Activated naive CD4-positive, alpha-beta T cell (primary cell): ENCODE results near the gene NACAD.

Experiments
- DNase-seq, 4 experiments: peaks; one replicate each; lab custom pipeline; 2025; lab: John Stamatoyannopoulos, UW

The NACAD gene

GRCh38 chr7:45088146-45088701, 545 bp downstream of the NACAD start:
- DNase-seq, result no peak

- DNase-seq, result no peak
Measured at GRCh38 chr7:45087301-45088145, 1.2 kb downstream of the NACAD start.

DNA sequence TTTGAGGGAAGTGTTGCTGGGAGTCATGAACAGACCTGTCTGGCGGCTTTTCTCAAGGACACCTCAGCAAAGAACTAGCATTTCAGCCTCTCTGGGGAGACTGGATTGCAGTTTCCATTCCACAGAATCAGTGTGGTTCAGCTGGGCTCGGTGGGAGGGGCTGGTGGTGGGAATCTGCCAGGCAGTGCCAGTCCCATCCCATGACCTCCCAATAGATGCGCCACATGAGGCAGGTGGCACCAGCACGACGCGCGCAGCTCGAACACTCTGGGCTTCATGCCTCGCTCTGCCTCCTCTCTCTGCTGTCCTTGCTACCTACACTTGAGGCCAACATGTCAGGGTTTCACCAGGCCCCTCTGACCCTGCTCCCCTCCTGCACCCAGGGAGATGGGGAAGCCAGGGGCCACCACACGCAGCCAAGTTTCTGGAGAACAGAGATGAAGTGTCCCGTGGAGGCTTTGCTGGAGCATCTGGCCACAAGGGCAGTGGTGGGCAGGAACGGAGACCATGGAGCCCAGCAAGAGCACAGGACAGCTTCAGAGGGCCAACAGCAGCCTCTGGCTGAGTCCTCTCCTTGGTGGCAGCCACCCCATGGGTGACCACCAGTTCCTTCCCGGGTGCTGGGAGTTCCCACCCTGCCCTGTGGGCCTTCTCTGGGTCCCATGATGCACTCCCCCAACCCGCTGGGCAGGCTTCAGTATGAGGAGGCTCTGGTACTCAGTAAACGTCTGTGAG, 2.3 kb downstream of the NACAD start:
- no peak for DNase-seq

DNA sequence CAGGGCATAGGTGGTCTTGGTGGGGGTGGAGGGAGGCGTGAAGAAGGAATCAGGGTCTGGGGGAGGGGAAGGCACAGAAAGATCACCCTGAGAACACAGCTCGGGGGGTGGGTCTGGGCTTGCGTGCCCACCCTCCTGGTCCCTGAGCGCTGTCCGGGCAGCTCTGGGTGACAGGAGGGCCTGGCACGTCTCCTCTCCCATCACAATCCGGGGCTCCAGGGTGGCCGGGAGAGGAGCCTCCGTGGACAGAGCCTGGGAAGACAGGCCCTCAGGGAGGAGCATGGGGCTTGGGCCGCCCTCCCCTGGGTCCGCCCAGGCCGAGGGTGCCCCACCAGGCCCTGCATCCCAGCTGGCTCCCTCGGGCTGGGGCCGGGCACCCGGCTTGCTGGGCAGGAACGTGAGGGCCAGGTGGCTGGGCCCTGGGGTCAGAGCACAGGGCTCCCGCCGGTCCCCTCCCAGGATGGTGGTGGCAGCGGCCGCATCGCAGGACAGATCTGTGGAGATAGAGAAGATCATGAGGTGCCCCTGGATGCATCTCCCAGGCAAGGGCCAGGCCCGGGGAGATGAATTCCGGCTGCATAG, 3.1 kb downstream of the NACAD start:
- no peak for DNase-seq

- DNase-seq, result no peak
Measured at GRCh38 chr7:45084901-45085618, 3.7 kb downstream of the NACAD start.

DNA sequence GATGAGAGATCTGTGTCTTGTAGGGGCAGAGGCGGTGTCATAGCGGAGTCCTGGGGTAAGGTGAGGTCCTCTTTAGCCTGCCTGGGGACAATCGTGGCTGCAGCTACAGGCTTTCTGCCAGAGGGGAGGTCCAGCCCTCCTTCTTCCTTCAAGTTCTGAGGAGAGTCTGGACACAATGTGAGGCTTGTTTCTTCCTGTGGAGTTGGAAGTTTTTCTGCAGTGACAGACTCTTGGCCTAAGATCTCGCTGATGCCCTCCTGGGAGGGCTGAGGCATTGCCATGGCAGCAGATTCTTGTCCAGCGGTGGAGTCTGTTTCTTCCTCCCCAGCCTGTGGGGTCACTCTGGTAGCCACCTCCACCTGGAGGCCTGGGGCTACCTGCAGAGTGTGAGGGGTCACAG, 4.4 kb downstream of the NACAD start:
- DNase-seq, result no peak

- no peak for DNase-seq
Measured at GRCh38 chr7:45082831-45083331, 5.9 kb downstream of the NACAD start.

- no peak for DNase-seq
Measured at GRCh38 chr7:45082031-45082830, 6.5 kb downstream of the NACAD start.

- no peak for DNase-seq
Measured at GRCh38 chr7:45081670-45081974, 7.1 kb downstream of the NACAD start.

DNA sequence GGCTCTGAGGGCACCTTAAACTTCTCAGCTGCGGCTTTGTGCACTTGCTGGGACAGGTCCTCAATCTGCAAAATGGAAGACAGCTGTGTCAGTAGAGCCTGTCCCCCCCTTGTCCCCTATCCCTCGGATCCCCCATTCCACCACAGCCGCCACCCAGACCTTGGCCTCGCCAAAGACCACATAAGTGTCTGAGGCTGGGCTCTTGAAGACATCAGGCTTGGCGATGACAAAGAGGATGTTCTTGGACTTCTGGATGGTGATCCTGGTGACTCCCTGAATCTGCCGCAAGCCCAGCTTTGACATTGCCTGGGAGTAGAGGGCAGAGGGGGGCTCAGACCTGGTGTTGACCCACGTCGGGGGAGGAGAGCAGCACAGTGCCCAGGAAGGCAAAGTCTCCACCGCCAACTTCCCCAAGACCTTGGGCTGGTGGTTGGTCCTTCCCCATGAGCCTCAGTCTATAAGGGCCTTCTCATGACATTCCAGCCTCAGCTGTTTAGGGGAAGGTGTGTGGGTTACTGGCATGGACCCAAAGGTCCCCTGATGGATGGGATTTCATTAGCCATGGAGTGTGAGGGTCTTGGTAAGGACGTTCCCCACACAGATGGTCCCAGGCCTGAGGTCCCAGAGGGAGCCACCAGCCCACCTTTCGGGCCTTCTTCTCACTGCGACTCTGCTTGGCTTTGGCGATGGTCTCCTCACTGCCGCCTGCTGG, 7.7 kb downstream of the NACAD start:
- DNase-seq, result no peak

DNA sequence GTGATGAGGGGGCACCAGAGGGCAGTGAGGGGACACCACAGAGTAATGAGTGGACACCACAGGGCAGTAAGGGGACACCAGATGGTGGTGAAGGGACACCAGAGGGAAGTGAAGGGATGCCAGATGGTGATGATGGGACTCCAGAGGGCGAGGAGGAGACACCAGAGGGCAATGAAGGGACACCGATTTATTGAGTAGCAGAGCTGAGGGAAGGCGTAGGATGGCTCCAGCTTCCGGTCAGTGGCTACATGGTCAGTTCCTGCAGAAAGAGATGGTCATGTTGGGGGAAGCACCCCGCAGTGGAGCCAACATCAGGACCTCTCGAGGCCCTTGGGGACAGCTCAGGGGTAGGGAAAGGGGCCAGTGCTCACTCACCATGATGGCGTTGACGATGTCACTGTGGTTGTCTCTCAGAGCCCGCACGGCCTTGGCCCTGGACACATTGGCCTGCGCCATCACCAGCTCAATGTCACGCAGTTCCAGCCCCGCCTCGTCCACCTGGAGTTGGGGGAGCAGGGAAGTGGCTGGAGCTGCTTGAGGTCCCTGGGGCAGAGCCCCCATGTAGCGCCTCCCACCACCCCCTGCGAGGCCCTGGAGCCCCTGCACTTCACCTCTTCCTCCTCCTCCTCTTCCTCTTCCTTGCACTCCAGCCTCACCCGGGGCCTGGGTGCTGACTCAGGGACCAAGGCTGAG, 8.4 kb downstream of the NACAD start:
- DNase-seq, result no peak

DNA sequence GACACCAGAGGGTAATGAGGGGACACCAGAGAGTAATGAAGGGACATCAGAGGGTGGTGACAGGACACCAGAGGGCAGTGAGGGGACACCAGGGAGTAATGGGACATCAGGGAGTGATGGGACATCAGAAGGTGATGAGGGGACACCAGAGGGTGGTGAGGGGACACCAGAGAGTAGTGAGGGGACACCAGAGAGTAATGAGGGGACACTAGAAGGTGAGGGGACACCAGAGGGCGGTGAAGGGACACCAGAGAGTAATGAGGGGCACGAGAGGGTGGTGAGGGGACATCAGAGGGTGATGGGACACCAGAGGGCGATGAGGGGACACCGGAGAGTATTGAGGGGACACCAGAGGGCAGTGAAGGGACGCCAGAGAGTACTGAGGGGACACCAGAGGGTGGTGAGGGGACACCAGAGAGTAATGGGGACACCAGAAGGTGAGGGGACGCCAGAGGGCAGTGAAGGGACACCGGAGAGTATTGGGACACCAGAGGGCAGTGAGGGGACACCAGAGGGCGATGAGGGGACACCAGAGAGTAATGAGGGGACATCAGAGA, 10.6 kb downstream of the NACAD start:
- no peak for DNase-seq

- no peak for DNase-seq
Measured at GRCh38 chr7:45077579-45077978, 11.2 kb downstream of the NACAD start.

DNA sequence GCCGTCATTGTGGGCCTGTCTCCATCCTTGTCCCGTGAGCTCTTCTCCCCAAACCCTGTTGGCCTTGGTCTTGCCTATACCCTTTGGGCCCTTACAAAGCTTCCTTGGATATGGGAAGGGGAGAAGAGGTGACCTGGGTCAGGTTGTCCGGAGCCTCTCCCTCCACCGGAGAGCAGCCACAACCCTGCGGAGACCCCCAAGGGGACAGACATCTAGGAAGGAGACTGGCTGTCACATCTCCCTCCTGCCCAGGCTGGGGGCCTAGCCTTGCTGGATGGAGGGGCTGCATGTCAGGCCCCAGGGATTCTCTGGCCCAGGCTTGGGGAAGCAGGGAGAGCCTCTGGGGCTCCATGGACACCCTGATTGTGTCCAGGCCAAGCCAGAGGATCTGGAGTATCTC, 11.8 kb downstream of the NACAD start:
- DNase-seq, result no peak

DNA sequence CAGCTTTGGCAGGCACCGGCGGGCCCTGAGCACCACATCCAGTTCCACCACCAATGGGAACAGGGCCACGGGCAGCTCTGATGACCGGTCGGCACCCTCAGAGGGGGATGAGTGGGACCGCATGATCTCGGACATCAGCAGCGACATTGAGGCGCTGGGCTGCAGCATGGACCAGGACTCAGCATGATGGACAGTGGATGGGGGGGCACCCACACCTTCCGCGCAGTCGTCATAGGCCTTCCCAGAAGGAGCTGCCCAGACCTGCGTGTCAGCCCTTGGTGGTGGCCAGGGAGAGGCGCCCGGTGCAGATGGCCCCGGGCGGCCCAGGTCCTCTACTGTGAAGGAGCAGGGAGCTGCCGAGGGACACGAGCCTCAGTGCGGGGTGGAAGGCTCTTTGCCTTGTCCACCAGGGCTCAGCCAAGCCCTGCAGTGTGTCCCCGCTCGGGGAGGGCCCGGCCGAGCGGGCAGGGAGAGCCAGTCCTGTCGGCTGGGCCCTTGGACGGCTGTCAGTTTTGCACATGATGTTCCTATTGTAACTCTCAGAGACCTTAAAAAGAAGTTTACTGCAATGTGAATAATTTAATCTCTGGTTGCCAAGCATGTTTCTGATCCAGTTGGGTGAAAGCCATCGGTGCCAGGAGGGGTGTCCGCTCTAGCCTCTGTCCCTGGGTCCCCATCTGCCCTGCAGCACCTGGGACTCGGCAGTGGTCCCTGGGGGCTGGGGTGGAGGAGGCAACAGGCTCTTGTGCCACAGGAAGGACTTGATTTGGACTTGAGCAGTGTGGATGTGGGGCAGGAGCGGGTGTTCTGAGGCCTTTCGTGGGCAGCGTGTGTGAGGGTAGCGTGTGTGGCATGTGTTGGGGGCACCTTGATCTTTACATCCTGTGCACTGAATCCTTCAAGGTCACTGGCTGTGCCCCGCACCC, 12.6 kb downstream of the NACAD start:
- no peak for DNase-seq

DNA sequence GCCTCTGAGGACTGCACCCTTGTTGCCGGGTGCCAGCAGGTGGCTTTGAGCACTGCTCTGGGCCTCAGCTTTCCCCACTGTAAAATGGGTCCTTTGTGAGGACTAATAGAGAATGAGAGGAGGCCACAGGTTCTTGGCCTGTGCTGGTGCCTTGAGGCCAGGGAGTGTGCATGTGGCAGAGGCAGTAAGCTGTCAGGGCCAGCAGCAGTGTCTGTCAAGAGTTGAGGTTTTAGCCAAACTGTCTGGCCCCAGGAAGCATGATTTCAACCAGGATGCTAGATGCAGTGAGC, 13.5 kb downstream of the NACAD start:
- no peak for DNase-seq

DNA sequence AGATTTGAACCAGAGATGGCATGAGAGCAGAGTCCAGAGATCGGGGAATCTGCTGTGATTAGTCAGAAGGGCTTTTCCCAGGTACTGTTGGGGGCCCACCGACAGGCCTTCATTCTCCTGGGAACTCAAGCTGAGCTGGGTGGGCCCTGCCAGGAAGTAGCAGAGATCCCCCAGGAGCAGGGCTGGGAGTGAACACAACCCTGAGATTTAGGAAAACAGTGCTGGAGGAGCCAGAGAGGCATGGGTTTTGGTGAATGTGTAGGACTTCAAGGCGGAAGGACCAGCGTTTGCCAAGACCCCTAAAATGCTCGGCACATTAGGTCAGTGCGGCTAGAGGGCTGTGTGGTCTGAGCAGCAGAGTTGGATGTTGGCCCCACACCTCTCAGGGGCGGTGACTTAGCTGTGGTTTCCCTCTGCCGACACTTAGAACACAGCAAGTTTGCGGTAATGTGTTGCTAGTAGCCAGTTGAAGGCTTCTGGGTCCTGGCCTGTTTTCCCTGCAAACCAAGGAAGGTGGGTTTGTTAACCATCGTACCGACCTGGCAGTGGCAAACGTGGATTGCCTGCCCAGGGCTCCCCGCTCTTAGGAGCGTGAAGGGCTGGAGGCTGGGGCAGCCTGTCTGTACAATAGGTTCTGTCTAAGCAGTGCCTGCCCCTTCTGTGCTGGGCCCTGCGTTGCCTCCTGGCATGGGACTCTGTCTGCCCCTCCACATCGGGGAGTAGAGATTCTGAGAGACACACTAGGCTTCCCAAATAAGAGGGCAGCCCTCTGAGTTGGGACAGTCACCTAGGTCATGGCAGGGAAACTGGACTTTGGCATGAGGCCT, 14.0 kb downstream of the NACAD start:
- DNase-seq, result no peak
